GM15510 (cell line): ENCODE measurements around the gene ECHS1.
A peak's percentile ranks its signal among the peaks of the same experiment; 100 is the strongest.

Experiments used
- POLR2A ChIP-seq: IDR thresholded peaks from 3 replicates; pipeline ENCODE4 v1.6.1; 2011; ENCODE audit warnings: borderline replicate concordance; ENCODE audit not compliant: insufficient read length; ENCODE audit errors: extremely low read depth

Gene ECHS1

GRCh38 chr10:133373174-133374090 is at the start of gene ECHS1:
Gene ECHS1 (minus strand): TSS chr10:133373354. CDS start chr10:133373333, 21 bp downstream.
- peak; percentile 90 for TF ChIP-seq POLR2A

- TF ChIP-seq POLR2A = no peak
Measured at GRCh38 chr10:133422223-133422806, 49.2 kb upstream of the ECHS1 start.

GRCh38 chr10:133421336-133422222 is 48.4 kb upstream of the ECHS1 start:
- TF ChIP-seq POLR2A = no peak

GRCh38 chr10:133420579-133420978 is 47.4 kb upstream of the ECHS1 start:
- no peak for TF ChIP-seq POLR2A

DNA sequence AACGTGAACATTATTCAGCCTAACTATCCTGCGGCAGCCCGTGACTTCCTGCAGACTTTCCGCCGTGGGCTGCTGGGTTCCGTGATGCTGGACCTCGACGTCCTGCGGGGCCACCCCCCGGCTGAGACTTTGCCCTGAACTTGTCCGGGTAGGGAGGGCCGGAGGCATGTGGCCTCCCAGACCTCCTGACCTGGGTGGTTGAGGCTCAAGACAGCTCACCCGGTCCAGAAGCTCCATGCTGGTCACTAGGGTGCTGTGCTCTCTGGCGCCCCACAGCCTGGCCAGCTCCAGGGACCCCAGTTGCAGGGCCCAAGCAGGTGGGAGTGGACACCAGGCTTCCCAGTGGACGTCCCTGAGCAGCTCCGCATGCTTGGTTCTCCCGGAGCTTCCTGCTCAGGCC is 46.9 kb upstream of the ECHS1 start:
- TF ChIP-seq POLR2A = no peak

DNA sequence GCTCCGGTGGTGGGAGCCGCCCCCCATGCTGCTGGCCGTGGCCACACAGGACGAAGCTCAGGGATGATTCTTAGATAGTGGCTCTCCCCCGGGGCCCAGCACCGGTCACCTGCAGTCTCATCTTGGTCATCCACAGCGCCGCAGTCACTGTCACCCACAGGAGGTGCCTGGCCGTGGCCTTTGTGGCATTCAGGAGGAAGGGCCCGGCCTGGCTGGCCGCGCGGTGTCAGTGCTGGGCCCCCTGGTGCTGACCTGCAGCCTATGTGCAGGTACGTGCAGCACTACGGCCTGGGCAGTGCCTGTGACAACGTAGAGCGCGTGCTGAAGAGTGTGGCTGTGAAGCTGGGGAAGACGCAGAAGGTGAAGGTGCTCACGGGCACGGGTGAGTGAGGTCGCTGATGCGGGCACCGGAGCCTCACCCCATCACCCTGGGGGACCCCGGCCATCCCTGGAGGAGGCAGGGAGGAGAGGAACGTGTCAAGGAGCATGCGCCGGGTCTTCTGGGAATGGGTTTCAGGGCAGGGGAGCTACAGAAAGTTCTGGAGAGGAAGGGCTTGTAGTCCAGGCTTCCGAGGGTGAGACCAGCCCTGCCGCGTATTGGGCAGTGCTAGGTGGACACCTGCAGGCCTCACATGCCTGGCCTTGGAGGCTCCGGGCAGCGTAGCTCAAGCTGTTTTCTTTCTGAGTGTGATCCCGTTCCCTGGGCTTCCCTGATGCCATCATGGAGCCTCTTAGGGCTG is 46.2 kb upstream of the ECHS1 start:
- no peak for TF ChIP-seq POLR2A

GRCh38 chr10:133418289-133418993 is 45.3 kb upstream of the ECHS1 start:
- no peak for TF ChIP-seq POLR2A

DNA sequence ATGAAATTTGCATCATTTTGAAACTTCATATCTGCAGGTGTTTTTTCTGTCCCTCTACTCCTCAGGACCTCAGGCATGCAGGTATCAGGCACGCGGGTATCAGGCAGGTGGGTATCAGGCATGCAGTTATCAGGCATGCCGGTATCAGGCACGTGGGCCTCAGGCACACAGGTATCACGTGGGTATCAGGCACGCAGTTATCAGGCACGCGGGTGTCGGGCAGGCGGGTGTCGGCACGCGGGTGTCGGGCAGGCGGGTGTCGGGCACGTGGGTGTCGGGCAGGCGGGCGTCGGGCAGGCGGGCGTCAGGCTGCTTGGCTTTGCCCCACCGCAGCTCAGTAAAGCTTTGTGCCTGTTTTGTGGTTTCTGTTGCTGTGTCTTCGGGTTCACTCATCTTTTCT is 42.6 kb upstream of the ECHS1 start:
- no peak for TF ChIP-seq POLR2A

DNA sequence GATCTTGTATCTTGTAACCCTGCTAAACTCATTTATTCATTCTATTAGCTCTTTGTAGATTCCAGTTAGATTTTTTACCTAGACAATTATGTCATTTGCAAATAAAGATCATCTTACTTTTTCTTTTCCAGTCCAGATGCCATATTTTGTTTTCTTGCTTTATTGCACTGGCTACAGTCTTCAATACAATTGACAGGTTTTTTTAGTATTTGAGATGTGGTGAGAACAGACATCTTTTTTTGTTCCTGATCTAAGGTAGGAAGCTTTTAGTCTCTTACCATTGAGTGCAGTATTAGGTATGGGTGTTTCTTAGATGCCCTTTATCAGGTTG is 39.2 kb upstream of the ECHS1 start:
- no peak for TF ChIP-seq POLR2A

GRCh38 chr10:133411523-133412380 is 38.6 kb upstream of the ECHS1 start:
- no peak for TF ChIP-seq POLR2A

GRCh38 chr10:133405844-133406527 is 32.8 kb upstream of the ECHS1 start:
- TF ChIP-seq POLR2A = no peak

DNA sequence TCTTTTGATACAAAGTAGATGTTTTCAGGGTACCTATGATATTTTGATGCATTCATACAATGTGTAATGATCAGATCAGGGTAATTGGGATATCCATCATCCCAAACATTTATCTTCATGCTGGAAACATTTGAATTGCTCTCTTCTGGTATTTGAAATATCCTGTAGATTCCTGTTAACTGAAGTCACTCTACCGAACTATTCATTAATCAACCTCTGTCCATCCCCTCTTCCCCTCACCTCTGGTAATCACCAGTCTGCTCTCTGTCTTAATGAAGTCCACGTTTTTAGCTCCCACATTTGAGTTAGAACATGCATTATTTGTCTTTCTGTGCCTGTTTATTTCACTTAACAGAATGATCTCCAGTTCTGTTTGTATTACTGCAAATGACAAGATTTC is 32.1 kb upstream of the ECHS1 start:
- no peak for TF ChIP-seq POLR2A

DNA sequence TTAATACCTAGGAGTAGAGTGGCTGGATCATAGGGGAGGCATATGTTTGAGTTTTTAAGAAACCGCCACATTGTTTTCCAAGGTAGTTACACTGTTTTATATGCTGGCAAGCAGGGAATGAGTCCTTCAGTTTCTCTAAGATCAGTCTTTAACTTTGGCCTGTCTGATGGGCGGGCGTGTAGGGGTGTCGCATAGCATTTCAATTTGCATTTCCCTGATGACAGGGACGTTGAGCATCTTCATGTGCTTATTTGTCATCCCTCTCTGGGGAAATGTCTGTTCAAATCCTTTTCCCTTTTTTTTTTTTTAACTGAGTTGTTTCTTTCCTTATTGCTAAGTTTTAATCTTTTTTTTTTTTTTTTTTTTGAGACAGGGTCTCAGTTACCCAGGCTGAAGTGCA is 30.6 kb upstream of the ECHS1 start:
- no peak for TF ChIP-seq POLR2A

DNA sequence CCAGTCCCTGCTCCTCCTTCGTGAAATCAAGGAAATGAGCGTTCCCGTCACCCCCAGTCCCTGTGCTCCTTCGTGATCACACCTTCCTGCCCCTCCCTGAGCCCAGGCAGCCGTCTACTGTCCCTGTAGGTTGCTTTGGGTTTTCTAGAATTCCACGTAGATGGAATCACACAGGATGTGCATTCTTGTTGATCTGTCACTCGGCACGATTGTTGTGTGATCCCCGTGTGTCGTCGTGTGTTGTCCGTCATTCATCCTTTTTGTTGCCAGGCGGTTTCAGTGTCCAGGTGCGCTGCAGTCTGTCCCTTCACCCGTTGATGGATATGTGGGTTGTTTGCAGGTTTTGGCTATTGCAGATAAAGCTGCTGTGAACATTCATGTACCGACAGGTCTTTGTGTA is 30.2 kb upstream of the ECHS1 start:
- TF ChIP-seq POLR2A = no peak
